Tibial nerve (tissue), 4 donors: ENCODE results near the gene KRTAP5-11. TPM values are rescaled to one million over a fixed set of nuclear protein-coding genes. Genes with fewer than 3 reads are reported as not detected.

Source experiments
- DNase-seq, 2 donors: peaks; one replicate each; pipeline ENCODE4 v3.0.0-alpha.2; 2019; ENCODE audit warnings: low spot score in 2 of 2
- H3K27ac ChIP-seq, 4 donors: fragments of 200-600 bp; sonication (generic) in 3 of 4; one replicate each; pipeline ENCODE4 v1.5.1; 2017 to 2019; ENCODE audit warnings: mild to moderate bottlenecking in 1 of 4
- H3K27me3 ChIP-seq, 2 donors: fragments of 200-600 bp; sonication (generic) in 1 of 2; one replicate each; pipeline versions ENCODE4 v1.5.1 to v1.6.0; 2017 to 2019
- H3K36me3 ChIP-seq, 3 donors: fragments of 200-600 bp; sonication (generic); one replicate each; pipeline ENCODE4 v1.5.1; 2018 to 2019
- H3K4me1 ChIP-seq, 4 donors: fragments of 200-600 bp; sonication (generic) in 3 of 4; one replicate each; pipeline ENCODE4 v1.5.1; 2017 to 2019
- H3K4me3 ChIP-seq, 4 donors: fragments of 200-600 bp; sonication (generic) in 3 of 4; one replicate each; pipeline ENCODE4 v1.5.1; 2017 to 2019; ENCODE audit warnings: mild to moderate bottlenecking in 1 of 4, moderate library complexity in 1 of 4
- H3K9me3 ChIP-seq, 4 donors: fragments of 200-600 bp; sonication (generic) in 3 of 4; one replicate each; pipeline ENCODE4 v1.5.1; 2017 to 2019
- CTCF ChIP-seq, 5 experiments: fragments of 200-600 bp in 3 of 5; fragments of 450-650 bp in 2 of 5; sonication (generic) in 3 of 5; IDR thresholded peaks; one replicate each; pipeline ENCODE4 v1.5.1; 2016 to 2019; ENCODE audit warnings: antibody characterized with exemption in 5 of 5, mild to moderate bottlenecking in 3 of 5, moderate library complexity in 2 of 5
- EP300 ChIP-seq, 2 donors: sonication (generic); formaldehyde crosslinking; IDR thresholded peaks; one replicate each; pipeline ENCODE4 v1.6.1; 2017; ENCODE audit warnings: antibody characterized with exemption in 2 of 2, mild to moderate bottlenecking in 1 of 2
- POLR2A ChIP-seq, 2 donors: fragments of 450-650 bp; IDR thresholded peaks; one replicate each; pipeline ENCODE4 v1.6.1; 2017; ENCODE audit warnings: antibody characterized with exemption in 2 of 2, mild to moderate bottlenecking in 2 of 2, moderate library complexity in 2 of 2
- WGBS, 2 donors: methylation state at CpG; one replicate each; pipeline ENCODE4 v1.1.5; 2018; 5-methylcytosine and 5-hydroxymethylcytosine counted together
- total RNA-seq, 4 donors: library from RNA; depleted of rRNA; stranded (reverse); fragments of >200 nt; gene quantifications; one replicate each; pipeline ENCODE4 v1.1.0, GENCODE V29; 2016

KRTAP5-11 gene
- total RNA-seq, 4 donors from 2014 or later = not detected

- Histone ChIP-seq H3K4me3 (no peak overlapping the region), H3K9me3 (peaks cover 0 to 3% (median 0%) of the 10 kb centered on the region in 4 donors), H3K4me1 (peaks cover 0 to 3% (median 0%) of the 10 kb centered on the region in 4 donors), H3K36me3 (peaks cover 0 to 2% (median 0%) of the 10 kb centered on the region in 3 donors), H3K27ac (no peak overlapping the region), H3K27me3 (no peaks in the 10 kb centered on the region)
- 93 to 98% methylated on average over 1 of the region's 1 CpG for WGBS, 2 donors
- DNase-seq = no peak
- TF ChIP-seq EP300 (IDR thresholded peaks at IDR 0.05) (no peak), POLR2A (IDR thresholded peaks at IDR 0.05) (no peak), CTCF (IDR thresholded peaks at IDR 0.05) (no peak)
Observed at GRCh38 chr11:71551711-71552110, 31.0 kb downstream of the KRTAP5-11 start.

- Histone ChIP-seq H3K27ac (no peak overlapping the region), H3K36me3 (peaks cover 0 to 8% (median 0%) of the 10 kb centered on the region in 3 donors), H3K4me3 (no peak overlapping the region), H3K4me1 (peaks cover 0 to 3% (median 0%) of the 10 kb centered on the region in 4 donors), H3K27me3 (no peaks in the 10 kb centered on the region), H3K9me3 (peaks cover 0 to 8% (median 0%) of the 10 kb centered on the region in 4 donors)
- TF ChIP-seq POLR2A (IDR thresholded peaks at IDR 0.05) (no peak), CTCF (IDR thresholded peaks at IDR 0.05) (no peak), EP300 (IDR thresholded peaks at IDR 0.05) (no peak)
- no peak for DNase-seq
- WGBS, 2 donors = 40 to 53% methylated on average over 2 to 3 of the region's 5 CpGs
Observed at GRCh38 chr11:71548716-71549151, 33.9 kb downstream of the KRTAP5-11 start.

GRCh38 chr11:71548120-71548519 is 34.6 kb downstream of the KRTAP5-11 start, which contains the start of gene KRTAP5-9:
TSS of gene KRTAP5-9 (plus strand) at chr11:71548420. CDS start at chr11:71548658, 238 bp downstream.
- TF ChIP-seq POLR2A (IDR thresholded peaks at IDR 0.05) (no peak), EP300 (IDR thresholded peaks at IDR 0.05) (no peak), CTCF (IDR thresholded peaks at IDR 0.05) (no peak)
- H3K4me3 ChIP-seq = no peak within 1 kb of the TSS
- WGBS, 2 donors = 64 to 77% methylated on average over 5 of the region's 5 CpGs
- H3K27me3 ChIP-seq = no peaks in the 10 kb centered on the region
- H3K27ac ChIP-seq = no peak within 1 kb of the TSS
- peaks cover 0 to 8% (median 0%) of the 10 kb centered on the region in 4 donors for H3K9me3 ChIP-seq
- peaks cover 0 to 8% (median 0%) of the 10 kb centered on the region in 3 donors for H3K36me3 ChIP-seq
- peaks cover 0 to 3% (median 0%) of the 10 kb centered on the region in 4 donors for H3K4me1 ChIP-seq
- DNase-seq = no peak

GRCh38 chr11:71545405-71545966 is 37.2 kb downstream of the KRTAP5-11 start:
- Histone ChIP-seq H3K4me1 (peaks cover 0 to 3% (median 0%) of the 10 kb centered on the region in 4 donors), H3K27me3 (no peaks in the 10 kb centered on the region), H3K9me3 (peaks cover 0 to 8% (median 0%) of the 10 kb centered on the region in 4 donors), H3K27ac (no peak overlapping the region), H3K4me3 (no peak overlapping the region), H3K36me3 (peaks cover 0 to 8% (median 0%) of the 10 kb centered on the region in 3 donors)
- WGBS, 2 donors = 93% methylated on average over 12 of the region's 12 CpGs
- no peak for TF ChIP-seq CTCF (IDR thresholded peaks at IDR 0.05)
- TF ChIP-seq POLR2A (IDR thresholded peaks at IDR 0.05) = no peak
- no peak for TF ChIP-seq EP300 (IDR thresholded peaks at IDR 0.05)
- no peak for DNase-seq

GRCh38 chr11:71544525-71545214 is 38.0 kb downstream of the KRTAP5-11 start:
- DNase-seq = no peak
- peaks cover 0 to 8% (median 0%) of the 10 kb centered on the region in 3 donors for H3K36me3 ChIP-seq
- H3K4me3 ChIP-seq = no peak overlapping the region
- H3K9me3 ChIP-seq = peaks cover 0 to 8% (median 0%) of the 10 kb centered on the region in 4 donors
- no peaks in the 10 kb centered on the region for H3K27me3 ChIP-seq
- TF ChIP-seq EP300 (IDR thresholded peaks at IDR 0.05) (no peak), POLR2A (IDR thresholded peaks at IDR 0.05) (no peak), CTCF (IDR thresholded peaks at IDR 0.05) (no peak)
- WGBS, 2 donors = 87 to 88% methylated on average over 6 of the region's 6 CpGs
- no peak overlapping the region for H3K27ac ChIP-seq
- peaks cover 0 to 3% (median 0%) of the 10 kb centered on the region in 4 donors for H3K4me1 ChIP-seq
